H9 (cell line): Measurements from ENCODE around the gene TBC1D22A. TPM values are rescaled to one million over a fixed set of nuclear protein-coding genes. Genes with fewer than 3 reads are reported as not detected.

Experiments used
- DNase-seq: peaks from one replicate; pipeline ENCODE4 v3.0.0-alpha.2; 2017
- H2AFZ ChIP-seq: one replicate; pipeline ENCODE4 v1.6.1; 2013; ENCODE audit warnings: mild to moderate bottlenecking, low read length, control low read depth, moderate library complexity
- H2AK5ac ChIP-seq: 2 replicates; pipeline ENCODE4 v1.6.1; 2013; ENCODE audit warnings: low read length, control low read depth, mixed read lengths; ENCODE audit not compliant: insufficient read length
- H2BK120ac ChIP-seq: one replicate; pipeline ENCODE4 v1.6.1; 2013; ENCODE audit warnings: low read depth, mild to moderate bottlenecking, low read length, control low read depth, inconsistent platforms; ENCODE audit not compliant: poor library complexity, severe bottlenecking
- H2BK12ac ChIP-seq: 2 replicates; pipeline ENCODE4 v1.6.1; 2013; ENCODE audit warnings: low read length, control low read depth, mixed read lengths, low read depth; ENCODE audit not compliant: insufficient read length
- H2BK15ac ChIP-seq: 2 replicates; pipeline ENCODE4 v1.6.1; 2013; ENCODE audit warnings: low read depth, low read length, control low read depth
- H2BK20ac ChIP-seq: one replicate; pipeline ENCODE4 v1.6.1; 2013; ENCODE audit warnings: low read depth, mild to moderate bottlenecking, low read length, control low read depth, inconsistent platforms; ENCODE audit not compliant: poor library complexity, severe bottlenecking
- H2BK5ac ChIP-seq: 2 replicates; pipeline ENCODE4 v1.6.1; 2013; ENCODE audit warnings: low read length, control low read depth, mixed read lengths; ENCODE audit not compliant: insufficient read length
- H3K14ac ChIP-seq: 2 replicates; pipeline ENCODE4 v1.6.1; 2013; ENCODE audit warnings: low read length, control low read depth; ENCODE audit not compliant: insufficient read depth
- H3K18ac ChIP-seq: 2 replicates; pipeline ENCODE4 v1.6.1; 2013; ENCODE audit warnings: low read depth, mild to moderate bottlenecking, mixed read lengths, low read length, control low read depth; ENCODE audit not compliant: insufficient read length
- H3K23ac ChIP-seq: 2 replicates; pipeline ENCODE4 v1.6.1; 2013; ENCODE audit warnings: low read length, control low read depth, mixed read lengths, low read depth; ENCODE audit not compliant: insufficient read length
- H3K23me2 ChIP-seq: 2 replicates; pipeline ENCODE4 v1.6.1; 2013; ENCODE audit warnings: low read depth, mild to moderate bottlenecking, mixed read lengths, low read length, control low read depth; ENCODE audit not compliant: insufficient read length, poor library complexity, severe bottlenecking
- H3K27ac ChIP-seq: 2 replicates; pipeline ENCODE4 v1.5.1; 2013; ENCODE audit warnings: low read length, control low read depth, mixed read lengths, low read depth; ENCODE audit not compliant: insufficient read length
- H3K27me3 ChIP-seq: 2 replicates; pipeline ENCODE4 v1.6.1; 2013; ENCODE audit warnings: low read length, control low read depth, inconsistent platforms; ENCODE audit not compliant: insufficient read depth
- H3K4ac ChIP-seq: 2 replicates; pipeline ENCODE4 v1.6.1; 2013; ENCODE audit warnings: low read depth, mild to moderate bottlenecking, control low read depth, inconsistent platforms, low read length, moderate library complexity
- H3K4me1 ChIP-seq: 2 replicates; pipeline ENCODE4 v1.6.1; 2013; ENCODE audit warnings: low read length, control low read depth, inconsistent platforms; ENCODE audit not compliant: insufficient read depth
- H3K4me2 ChIP-seq: 2 replicates; pipeline ENCODE4 v1.6.1; 2013; ENCODE audit warnings: low read length, control low read depth, mixed read lengths; ENCODE audit not compliant: insufficient read length, insufficient read depth
- H3K56ac ChIP-seq: 2 replicates; pipeline ENCODE4 v1.6.1; 2013; ENCODE audit warnings: low read depth, mild to moderate bottlenecking, mixed read lengths, low read length, control low read depth; ENCODE audit not compliant: insufficient read length
- H3K79me1 ChIP-seq: 2 replicates; pipeline ENCODE4 v1.6.1; 2013; ENCODE audit warnings: low read depth, mild to moderate bottlenecking, moderate library complexity, low read length, control low read depth, inconsistent platforms; ENCODE audit not compliant: insufficient read depth, poor library complexity, severe bottlenecking
- H3K79me2 ChIP-seq: 2 replicates; pipeline ENCODE4 v1.6.1; 2013; ENCODE audit warnings: low read length, control low read depth, inconsistent platforms; ENCODE audit not compliant: insufficient read depth
- H3K9ac ChIP-seq: 2 replicates; pipeline ENCODE4 v1.6.1; 2013; ENCODE audit warnings: low read length, control low read depth, mixed read lengths; ENCODE audit not compliant: insufficient read length; ENCODE audit errors: extremely low read depth
- H3K9me3 ChIP-seq: one replicate; pipeline ENCODE4 v1.6.1; 2013; ENCODE audit warnings: low read depth, low read length, inconsistent platforms; ENCODE audit not compliant: control insufficient read depth
- H3T11ph ChIP-seq: one replicate; pipeline ENCODE4 v1.6.1; 2013; ENCODE audit warnings: mild to moderate bottlenecking, low read length, control low read depth, inconsistent platforms
- H4K20me1 ChIP-seq: one replicate; pipeline ENCODE4 v1.6.1; 2013; ENCODE audit not compliant: control insufficient read depth, insufficient read length, insufficient read depth
- H4K5ac ChIP-seq: 2 replicates; pipeline ENCODE4 v1.6.1; 2013; ENCODE audit warnings: low read depth, mild to moderate bottlenecking, mixed read lengths, low read length, control low read depth; ENCODE audit not compliant: insufficient read length
- H4K8ac ChIP-seq: replicated peaks from 2 replicates; pipeline ENCODE4 v1.6.1; 2013; ENCODE audit warnings: low read length, control low read depth, mixed read lengths, low read depth; ENCODE audit not compliant: insufficient read length
- H4K91ac ChIP-seq: 2 replicates; pipeline ENCODE4 v1.6.1; 2013; ENCODE audit warnings: low read depth, mild to moderate bottlenecking, moderate library complexity, mixed read lengths, low read length, control low read depth; ENCODE audit not compliant: insufficient read length
- H3K27ac Mint-ChIP-seq, 3 experiments: 2 replicates in 2 of 3; 3 replicates in 1 of 3; pipeline ENCODE4 v1.8.0; 2020 to 2021; ENCODE audit warnings: mixed read lengths in 3 of 3, mild to moderate bottlenecking in 1 of 3, moderate library complexity in 1 of 3
- H3K27me3 Mint-ChIP-seq: 2 replicates; pipeline ENCODE4 v1.8.0; 2021; ENCODE audit warnings: low read depth, mild to moderate bottlenecking, moderate library complexity, mixed read lengths
- H3K36me3 Mint-ChIP-seq, 3 experiments: 2 replicates in 2 of 3; 3 replicates in 1 of 3; pipeline ENCODE4 v1.8.0; 2020 to 2021; ENCODE audit warnings: low read depth in 3 of 3, mixed read lengths in 3 of 3; ENCODE audit not compliant: insufficient read depth in 1 of 3
- H3K4me1 Mint-ChIP-seq, 2 experiments: 2 replicates each; pipeline ENCODE4 v1.8.0; 2020; ENCODE audit warnings: mixed read lengths in 2 of 2
- H3K4me3 Mint-ChIP-seq, 2 experiments: 2 replicates in 1 of 2; 3 replicates in 1 of 2; pipeline ENCODE4 v1.8.0; 2020 to 2021; ENCODE audit warnings: mild to moderate bottlenecking in 2 of 2, mixed read lengths in 2 of 2, moderate library complexity in 1 of 2
- H3K9me3 Mint-ChIP-seq, 2 experiments: 2 replicates in 1 of 2; 3 replicates in 1 of 2; pipeline ENCODE4 v1.8.0; 2020; ENCODE audit warnings: mild to moderate bottlenecking in 2 of 2, mixed read lengths in 2 of 2, moderate library complexity in 1 of 2
- WGBS: extraction: QIAGEN DNeasy Blood & Tissue Kit; methylation state at CpG from one replicate; pipeline ENCODE4 v1.1.7; 2013; ENCODE audit warnings: missing lambda C conversion rate, low lambda C conversion rate, mixed read lengths; ENCODE audit not compliant: insufficient read length; ENCODE audit errors: extremely low coverage; 5-methylcytosine and 5-hydroxymethylcytosine counted together
- total RNA-seq: library from RNA; stranded (reverse); gene quantifications from 2 replicates; pipeline ENCODE4 v1.2.1, GENCODE V29; 2021
- TF ChIP-seq, protein P1 (sequence below): fragments of 200-600 bp; sonication (generic); conservative IDR thresholded peaks from 3 replicates; pipeline ENCODE4 v1.8.0; 2021; ENCODE audit warnings: antibody characterized with exemption, mild to moderate bottlenecking

Gene TBC1D22A
- total RNA-seq, 1 experiment from 2014 or later = 20.8 TPM

GRCh38 chr22:46721501-46722085 is 40.9 kb upstream of the TBC1D22A start:
- Mint-ChIP-seq H3K9me3 (no peaks in the 10 kb centered on the region), H3K27me3 (no peaks in the 10 kb centered on the region), H3K4me1 (0 out of 4 replicates have a peak, but pooled peaks cover 0 to 4% of the 10 kb centered on the region in 2 experiments), H3K27ac (no peak overlapping the region; a peak in 2 of 7 replicates), H3K4me3 (no peak overlapping the region), H3K36me3 (peaks cover 15 to 48% (median 43%) of the 10 kb centered on the region in 3 experiments; a peak in 6 of 7 replicates)
- Histone ChIP-seq H3K4ac (no peak overlapping the region), H2BK15ac (no peak overlapping the region), H3K79me2 (no peaks in the 10 kb centered on the region), H3K9ac (no peak overlapping the region), H3K27ac (no peak overlapping the region), H4K20me1 (no peaks in the 10 kb centered on the region), H3K56ac (no peak overlapping the region), H4K91ac (no peak overlapping the region), H2BK12ac (no peak overlapping the region), H2BK20ac (no peak overlapping the region), H3K4me1 (no peaks in the 10 kb centered on the region), H3K23me2 (no peaks in the 10 kb centered on the region), H3K14ac (no peak overlapping the region), H2AK5ac (no peak overlapping the region), H2AFZ (no peak overlapping the region), H3K4me2 (no peak overlapping the region), H3K27me3 (no peaks in the 10 kb centered on the region), H3K23ac (no peak overlapping the region), H2BK120ac (no peak overlapping the region), H4K5ac (no peak overlapping the region), H3K9me3 (no peaks in the 10 kb centered on the region), H3K79me1 (no peaks in the 10 kb centered on the region), H4K8ac (no peak overlapping the region), H2BK5ac (no peak overlapping the region), H3K18ac (no peak overlapping the region), H3T11ph (no peak overlapping the region)
- WGBS = no CpG with 5 or more reads among the region's 16 CpGs
- TF ChIP-seq, protein P1, sequence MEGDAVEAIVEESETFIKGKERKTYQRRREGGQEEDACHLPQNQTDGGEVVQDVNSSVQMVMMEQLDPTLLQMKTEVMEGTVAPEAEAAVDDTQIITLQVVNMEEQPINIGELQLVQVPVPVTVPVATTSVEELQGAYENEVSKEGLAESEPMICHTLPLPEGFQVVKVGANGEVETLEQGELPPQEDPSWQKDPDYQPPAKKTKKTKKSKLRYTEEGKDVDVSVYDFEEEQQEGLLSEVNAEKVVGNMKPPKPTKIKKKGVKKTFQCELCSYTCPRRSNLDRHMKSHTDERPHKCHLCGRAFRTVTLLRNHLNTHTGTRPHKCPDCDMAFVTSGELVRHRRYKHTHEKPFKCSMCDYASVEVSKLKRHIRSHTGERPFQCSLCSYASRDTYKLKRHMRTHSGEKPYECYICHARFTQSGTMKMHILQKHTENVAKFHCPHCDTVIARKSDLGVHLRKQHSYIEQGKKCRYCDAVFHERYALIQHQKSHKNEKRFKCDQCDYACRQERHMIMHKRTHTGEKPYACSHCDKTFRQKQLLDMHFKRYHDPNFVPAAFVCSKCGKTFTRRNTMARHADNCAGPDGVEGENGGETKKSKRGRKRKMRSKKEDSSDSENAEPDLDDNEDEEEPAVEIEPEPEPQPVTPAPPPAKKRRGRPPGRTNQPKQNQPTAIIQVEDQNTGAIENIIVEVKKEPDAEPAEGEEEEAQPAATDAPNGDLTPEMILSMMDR = no peak
- no peak for DNase-seq
